Stimulated activated naive CD4-positive, alpha-beta T cell treated with Interleukin-2 at 50 U/mL for 16 hours (primary cell): Measurements from ENCODE around the gene S1PR3.

ENCODE experiments used
- DNase-seq: peaks from one replicate; lab custom pipeline; 2025; lab: John Stamatoyannopoulos, UW

The S1PR3 gene

DNA sequence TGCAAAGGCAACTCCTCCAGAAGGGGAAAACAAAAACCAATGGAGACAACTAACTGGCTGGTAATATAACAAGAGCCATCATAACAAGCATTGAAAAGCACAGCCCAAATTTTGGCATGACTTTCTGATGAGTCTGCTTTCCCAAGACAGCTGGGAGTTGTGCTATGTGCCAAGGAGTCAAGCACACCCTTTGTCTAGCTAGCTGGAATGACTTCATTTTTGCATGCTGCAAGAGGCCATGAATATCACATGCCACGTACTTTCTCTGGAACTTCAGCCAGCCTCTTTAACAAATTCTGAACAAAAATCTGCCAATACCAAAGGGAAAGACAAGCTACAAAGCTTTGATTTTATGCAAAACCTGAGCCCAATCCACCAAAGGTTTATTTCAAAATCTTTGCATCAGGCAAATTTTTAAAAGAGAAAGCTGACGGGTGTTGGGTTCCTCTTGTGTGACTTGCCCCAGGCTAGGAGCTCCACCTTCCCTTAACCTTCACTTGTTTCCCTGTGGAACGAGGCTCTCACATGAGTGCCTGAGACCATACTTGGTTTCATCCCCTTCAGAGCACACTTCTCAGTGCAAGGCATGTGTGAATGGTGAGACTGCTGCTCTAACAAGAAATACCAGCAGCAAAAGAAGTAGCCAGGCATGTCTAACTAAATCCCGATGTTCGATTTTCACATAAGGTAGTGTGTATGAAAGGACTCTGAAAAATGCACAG lies 47.3 kb downstream of the S1PR3 start:
- DNase-seq: no peak

DNA sequence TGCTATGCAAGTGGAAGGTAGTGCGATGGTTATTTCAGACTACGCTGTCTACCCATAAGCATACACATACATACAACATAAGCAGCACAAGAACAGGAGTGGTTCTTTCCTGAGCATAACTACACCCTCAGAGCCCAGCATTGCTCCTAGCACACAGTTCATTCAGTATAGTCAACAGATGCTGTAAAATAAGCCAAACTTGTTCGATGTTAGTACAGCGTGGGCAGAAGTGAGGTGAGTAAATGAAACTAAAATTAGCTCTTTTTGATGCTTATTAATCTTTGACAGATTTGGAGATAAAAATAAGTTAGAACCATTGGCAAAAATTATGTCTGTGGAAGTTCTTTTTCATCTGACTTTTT lies 47.8 kb downstream of the S1PR3 start:
- DNase-seq: no peak

DNA sequence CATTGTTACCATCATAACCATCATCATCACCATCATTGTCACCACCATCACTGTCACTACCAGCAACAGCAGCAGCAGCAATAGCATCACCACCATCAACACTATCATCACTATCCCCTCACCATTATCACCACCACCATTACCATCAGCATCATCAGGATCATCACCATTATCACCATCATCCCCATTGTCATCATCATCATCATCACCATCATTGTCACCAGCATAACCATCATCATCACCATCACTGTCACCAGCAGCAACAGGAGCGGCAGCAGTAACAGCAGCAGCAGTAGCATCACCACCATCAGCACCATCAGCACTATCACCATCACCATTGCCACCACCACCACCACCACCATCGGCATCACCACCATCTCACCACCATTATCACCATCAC lies 48.4 kb downstream of the S1PR3 start:
- DNase-seq: no peak

DNA sequence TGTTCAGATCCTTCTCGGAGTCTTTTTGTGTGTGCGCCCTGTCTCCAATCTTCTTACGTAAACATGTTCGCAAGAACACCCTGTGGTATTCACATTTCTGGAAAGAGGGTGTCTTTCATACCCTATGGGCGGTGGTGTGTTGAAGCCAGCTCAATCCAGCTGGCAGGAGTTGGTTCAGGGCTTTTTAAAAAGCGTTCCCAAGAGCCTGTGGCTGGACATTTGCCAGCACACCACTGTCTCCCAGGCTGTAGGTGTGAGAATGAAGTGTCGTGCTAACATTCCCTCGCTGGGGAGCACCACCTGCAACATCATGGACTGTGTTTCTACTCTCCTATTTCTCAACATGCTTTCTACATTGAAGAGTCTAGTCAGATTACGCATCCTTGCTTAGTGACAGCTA lies 51.7 kb downstream of the S1PR3 start:
- DNase-seq: no peak

DNA sequence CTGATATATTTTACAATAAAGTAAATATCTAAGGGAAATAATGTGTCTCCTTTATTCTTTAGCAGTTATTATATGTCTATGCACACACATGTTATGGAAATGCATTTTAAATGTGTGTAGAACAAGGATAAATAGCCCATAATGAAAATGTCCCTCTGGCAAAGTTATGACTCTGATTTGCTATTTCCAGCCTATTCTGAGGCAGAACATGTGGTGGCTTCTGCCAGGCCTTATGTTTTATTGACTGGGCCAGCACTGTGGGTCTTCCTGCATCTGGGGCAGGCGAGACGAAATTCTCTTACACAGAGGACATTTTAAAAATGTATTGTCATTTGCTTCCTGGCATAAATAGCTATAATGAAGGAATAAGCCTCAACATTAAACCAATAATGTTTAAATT lies 52.8 kb downstream of the S1PR3 start:
- no peak for DNase-seq

DNA sequence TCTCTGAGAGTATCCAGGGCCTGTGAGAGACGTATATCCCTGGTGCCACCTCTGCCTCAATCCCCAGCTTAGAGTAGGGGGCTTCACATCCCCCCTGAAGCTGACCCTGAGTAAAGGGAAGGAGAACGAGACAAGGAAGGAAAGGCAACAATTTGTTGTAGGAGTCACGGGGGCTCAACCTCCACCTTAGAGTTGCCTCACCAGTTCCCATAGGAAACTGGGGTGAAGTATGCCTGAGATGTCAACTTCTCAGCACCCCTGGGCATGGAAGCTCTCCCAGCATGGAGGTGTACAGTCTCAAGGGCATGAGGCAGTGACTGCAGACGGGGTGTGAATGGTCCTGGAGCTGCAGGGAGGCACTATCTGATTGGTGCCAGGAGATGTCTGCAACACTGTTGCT lies 53.6 kb downstream of the S1PR3 start:
- no peak for DNase-seq

DNA sequence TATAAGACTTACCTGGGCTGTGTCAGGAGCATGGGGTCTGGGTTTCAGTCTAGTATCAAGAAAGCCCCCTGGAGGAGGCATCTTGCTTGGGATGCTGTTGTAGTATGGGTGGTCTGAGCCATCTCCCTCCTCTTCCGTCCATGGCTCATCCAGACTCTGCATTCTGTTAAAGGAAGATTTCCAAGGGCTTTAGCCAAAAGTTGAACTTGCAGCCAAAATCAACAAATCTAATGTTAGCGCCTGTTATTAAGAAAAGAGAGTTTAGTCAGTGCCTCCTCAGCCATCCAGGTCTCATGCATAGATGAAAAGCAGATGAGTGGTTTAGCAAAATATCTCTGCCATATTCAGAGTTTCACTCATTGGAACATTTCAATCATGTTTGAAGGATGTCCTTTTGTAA lies 55.6 kb downstream of the S1PR3 start:
- no peak for DNase-seq

DNA sequence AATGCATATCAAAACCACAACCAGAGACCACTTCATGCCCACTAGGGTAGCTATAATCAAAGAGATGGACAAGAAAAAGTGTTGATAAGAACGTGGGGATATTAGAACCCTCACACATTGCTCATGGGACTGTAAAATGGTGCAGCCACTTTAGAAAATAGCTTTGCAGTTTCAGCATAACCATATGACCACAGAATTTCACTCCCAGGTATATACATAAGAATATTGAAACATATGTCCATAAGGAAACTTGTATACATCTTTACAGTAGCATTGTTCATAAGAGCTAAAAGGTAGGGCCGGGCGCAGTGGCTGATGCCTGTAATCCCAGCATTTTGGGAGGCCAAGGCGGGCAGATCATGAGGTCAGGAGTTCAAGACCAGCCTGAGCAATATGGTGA lies 56.4 kb downstream of the S1PR3 start:
- no peak for DNase-seq

DNA sequence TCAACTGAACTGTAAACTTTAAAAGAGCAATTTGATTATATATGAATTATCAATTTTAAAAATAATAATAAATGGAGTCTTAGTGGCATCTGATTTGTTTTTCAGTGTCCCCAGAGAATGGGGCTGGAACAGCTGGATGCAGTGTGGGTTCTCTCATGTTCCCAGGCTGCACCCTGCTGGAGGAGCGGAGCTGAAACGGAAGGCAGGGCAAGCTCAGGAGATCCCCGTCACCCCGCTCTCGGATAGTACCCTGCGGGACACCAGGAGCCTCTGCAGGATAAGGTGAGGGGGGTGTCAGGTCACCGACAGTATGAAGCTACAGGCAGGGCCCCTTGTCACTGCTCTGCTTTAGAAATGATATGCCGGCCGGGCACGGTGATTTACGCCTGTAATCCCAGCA lies 57.3 kb downstream of the S1PR3 start:
- no peak for DNase-seq

DNA sequence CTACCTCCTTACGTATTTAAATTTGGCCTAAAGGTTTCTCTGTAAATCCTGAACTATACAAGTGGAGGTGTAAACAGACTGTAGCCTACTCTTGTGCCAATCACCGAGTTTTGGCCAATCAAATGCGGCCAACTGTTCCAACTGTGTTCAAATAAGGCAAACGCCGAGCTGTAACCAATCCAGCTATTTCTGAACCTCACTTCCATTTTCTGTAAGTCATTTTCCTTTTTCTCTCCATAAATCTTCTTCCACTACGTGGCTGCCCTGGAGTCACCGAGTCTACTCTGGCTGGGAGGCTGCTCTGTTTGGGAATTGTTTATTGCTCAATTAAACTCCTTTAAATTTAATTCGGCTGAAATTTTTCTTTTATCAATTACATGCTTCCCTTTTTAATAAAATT lies 58.4 kb downstream of the S1PR3 start:
- DNase-seq: no peak

DNA sequence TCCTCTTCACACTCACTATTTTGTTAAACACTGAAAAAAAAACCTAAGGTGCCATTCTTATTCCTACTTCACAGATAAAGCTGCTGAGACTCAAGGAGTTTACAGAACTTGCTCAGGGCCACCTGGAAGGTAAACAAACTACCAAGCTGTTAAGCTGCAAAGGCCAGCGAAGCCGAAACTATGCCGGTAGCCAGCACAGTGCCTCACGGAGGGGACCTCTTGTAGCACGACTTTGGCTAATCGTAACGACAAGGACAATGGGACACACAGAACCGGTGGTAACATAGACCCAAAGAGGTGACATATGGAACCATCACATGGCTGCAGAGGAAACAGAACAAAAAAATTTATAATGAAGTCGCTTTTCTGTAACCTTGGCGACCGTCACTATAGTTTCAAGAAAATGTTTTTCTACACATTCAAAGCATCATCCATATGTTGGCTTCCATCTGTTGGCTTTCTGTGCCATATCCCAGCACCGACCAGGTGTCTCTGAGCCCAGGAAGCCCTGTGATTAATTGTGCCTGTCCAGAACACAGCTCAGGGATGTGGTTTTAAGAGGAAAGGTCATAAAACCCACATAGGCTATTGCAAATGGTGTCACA lies 60.3 kb downstream of the S1PR3 start:
- no peak for DNase-seq

DNA sequence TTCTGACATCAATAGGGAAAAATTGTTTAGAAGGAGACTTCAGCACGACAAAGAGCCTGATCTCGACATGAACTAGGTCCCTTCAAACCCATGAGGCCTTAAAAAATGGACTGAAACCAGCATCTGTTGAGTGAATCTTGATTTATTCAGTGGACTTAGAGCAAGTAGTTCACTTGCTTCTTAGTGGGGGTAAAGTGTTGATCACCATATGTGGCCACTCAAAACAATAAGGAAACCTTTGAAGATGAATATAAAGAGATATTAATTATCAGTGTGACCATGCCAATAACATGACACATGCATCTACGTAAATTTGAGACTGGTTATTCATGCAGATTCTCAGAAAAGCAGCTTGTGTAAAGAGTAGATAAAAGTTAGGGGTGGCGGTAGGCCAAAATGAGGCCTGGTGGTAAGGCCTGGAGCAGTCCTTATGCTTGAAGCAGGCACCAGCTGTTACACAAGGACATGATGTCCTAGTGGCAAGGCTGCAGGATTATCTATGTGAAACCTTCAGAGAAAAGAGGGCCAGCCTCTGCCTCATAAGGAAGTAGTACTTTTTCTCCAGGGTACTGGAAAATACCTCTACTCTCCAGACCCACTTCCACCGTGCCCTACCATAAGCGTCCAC lies 61.3 kb downstream of the S1PR3 start:
- no peak for DNase-seq

DNA sequence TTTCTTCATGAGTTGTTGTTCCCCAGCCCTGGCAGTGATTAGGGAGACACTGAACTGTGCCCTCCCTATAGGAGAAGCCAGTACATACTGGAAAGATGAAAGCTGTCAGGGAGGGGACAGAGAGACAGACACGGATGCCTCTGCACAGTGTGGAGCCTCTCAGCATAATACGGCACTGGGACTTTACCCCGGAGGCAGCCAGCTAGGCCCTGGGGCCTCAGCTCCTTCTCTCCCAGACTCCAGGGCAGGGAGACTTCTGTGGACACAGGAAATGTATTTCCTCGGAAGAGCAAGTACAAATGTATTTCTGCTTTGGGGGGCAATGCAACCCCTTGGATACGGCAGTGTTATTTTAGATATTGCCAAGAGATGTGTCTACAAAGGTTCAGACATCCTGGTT lies 62.0 kb downstream of the S1PR3 start:
- no peak for DNase-seq
